ENCODE data around the gene EPHA7. TPM values are rescaled to one million over a fixed set of nuclear protein-coding genes. Genes with fewer than 3 reads are reported as not detected.

Gene EPHA7
- total RNA-seq, 1 experiment from 2014 or later = not detected

GRCh38 chr6:93343476-93343875 is 75.9 kb downstream of the EPHA7 start:
- CTCF ChIA-PET = no interaction called here

GRCh38 chr6:93341900-93342613 is 77.3 kb downstream of the EPHA7 start:
- intact Hi-C loops (cut with micrococcal nuclease; ENCODE audit: unreplicated experiment) = no loop called here
- no peaks in the 10 kb centered on the region for H3K4me1 ChIP-seq
- no peaks in the 10 kb centered on the region for H3K36me3 ChIP-seq (ENCODE audit: control insufficient read depth, insufficient read depth, low read length)
- H3K4me3 Mint-ChIP-seq (ENCODE audit: unreplicated experiment) = no peak overlapping the region
- POLR2A ChIA-PET = no interaction called here
- no peaks in the 10 kb centered on the region for H3K27me3 Mint-ChIP-seq (ENCODE audit: insufficient read depth, unreplicated experiment)
- no peak overlapping the region for H3K4me3 ChIP-seq (ENCODE audit: low read depth, low read length)
- no peaks in the 10 kb centered on the region for H3K9me3 Mint-ChIP-seq (ENCODE audit: unreplicated experiment)
- CTCF ChIA-PET = no interaction called here
- no TSS peak for BruUV-seq (replicated peaks)
- no peaks in the 10 kb centered on the region for H3K4me1 Mint-ChIP-seq (ENCODE audit: low read depth, unreplicated experiment)
- no peaks in the 10 kb centered on the region for H3K27me3 ChIP-seq (replicated peaks; ENCODE audit: control insufficient read depth, insufficient read depth, low read length)
- TF ChIP-seq CTCF (IDR thresholded peaks at IDR 0.05; ENCODE audit: insufficient read depth in 1 of 2, low read depth in 1 of 2, low read length in 1 of 2, severe bottlenecking in 1 of 2, unreplicated experiment in 1 of 2) = no peak
- no peak for DNase-seq
- no peaks in the 10 kb centered on the region for H3K36me3 Mint-ChIP-seq (ENCODE audit: insufficient read depth, unreplicated experiment)
- no peaks in the 10 kb centered on the region for H3K9me3 ChIP-seq
- H3K27ac Mint-ChIP-seq (ENCODE audit: unreplicated experiment) = no peak overlapping the region

More at GRCh38 chr6:93343476-93343875, 75.9 kb downstream of the EPHA7 start:
- no peaks in the 10 kb centered on the region for H3K9me3 Mint-ChIP-seq (ENCODE audit: unreplicated experiment)
- Histone ChIP-seq H3K27me3 (replicated peaks; ENCODE audit: control insufficient read depth, insufficient read depth, low read length) (no peaks in the 10 kb centered on the region), H3K9me3 (no peaks in the 10 kb centered on the region), H3K4me3 (ENCODE audit: low read depth, low read length) (no peak overlapping the region), H3K4me1 (no peaks in the 10 kb centered on the region), H3K36me3 (ENCODE audit: control insufficient read depth, insufficient read depth, low read length) (no peaks in the 10 kb centered on the region)
- no peak for TF ChIP-seq CTCF (IDR thresholded peaks at IDR 0.05; ENCODE audit: insufficient read depth in 1 of 2, low read depth in 1 of 2, low read length in 1 of 2, severe bottlenecking in 1 of 2, unreplicated experiment in 1 of 2)
- POLR2A ChIA-PET = no interaction called here
- intact Hi-C loops (cut with micrococcal nuclease; ENCODE audit: unreplicated experiment) = no loop called here
- no peak overlapping the region for H3K4me3 Mint-ChIP-seq (ENCODE audit: unreplicated experiment)
- BruUV-seq (replicated peaks) = no TSS peak
- no peak for DNase-seq
- H3K36me3 Mint-ChIP-seq (ENCODE audit: insufficient read depth, unreplicated experiment) = no peaks in the 10 kb centered on the region
- H3K27me3 Mint-ChIP-seq (ENCODE audit: insufficient read depth, unreplicated experiment) = no peaks in the 10 kb centered on the region
- H3K4me1 Mint-ChIP-seq (ENCODE audit: low read depth, unreplicated experiment) = no peaks in the 10 kb centered on the region
- no peak overlapping the region for H3K27ac Mint-ChIP-seq (ENCODE audit: unreplicated experiment)

GRCh38 chr6:93337772-93338394 is 81.5 kb downstream of the EPHA7 start:
- intact Hi-C loops (cut with micrococcal nuclease; ENCODE audit: unreplicated experiment) = no loop called here
- no peak for DNase-seq
- ChIA-PET POLR2A (no interaction called here), CTCF (no interaction called here)
- TF ChIP-seq CTCF (IDR thresholded peaks at IDR 0.05; ENCODE audit: insufficient read depth in 1 of 2, low read depth in 1 of 2, low read length in 1 of 2, severe bottlenecking in 1 of 2, unreplicated experiment in 1 of 2) = no peak
- no peak overlapping the region for H3K4me3 Mint-ChIP-seq (ENCODE audit: unreplicated experiment)
- no peak overlapping the region for H3K27ac Mint-ChIP-seq (ENCODE audit: unreplicated experiment)
- H3K36me3 Mint-ChIP-seq (ENCODE audit: insufficient read depth, unreplicated experiment) = no peaks in the 10 kb centered on the region
- Histone ChIP-seq H3K4me1 (no peaks in the 10 kb centered on the region), H3K36me3 (ENCODE audit: control insufficient read depth, insufficient read depth, low read length) (no peaks in the 10 kb centered on the region), H3K27me3 (replicated peaks; ENCODE audit: control insufficient read depth, insufficient read depth, low read length) (no peaks in the 10 kb centered on the region), H3K4me3 (ENCODE audit: low read depth, low read length) (no peak overlapping the region), H3K9me3 (no peaks in the 10 kb centered on the region)
- no peaks in the 10 kb centered on the region for H3K4me1 Mint-ChIP-seq (ENCODE audit: low read depth, unreplicated experiment)
- H3K27me3 Mint-ChIP-seq (ENCODE audit: insufficient read depth, unreplicated experiment) = no peaks in the 10 kb centered on the region
- no TSS peak for BruUV-seq (replicated peaks)
- no peaks in the 10 kb centered on the region for H3K9me3 Mint-ChIP-seq (ENCODE audit: unreplicated experiment)

Measured in Caco-2 (cell line).